Right renal cortex interstitium (tissue), 3 donors: ENCODE data around the gene C15orf39. TPM values are rescaled to one million over a fixed set of nuclear protein-coding genes. Genes with fewer than 3 reads are reported as not detected.

Experiments used
- DNase-seq, 3 donors: peaks; one replicate each; pipeline ENCODE4 v3.0.0-alpha.2; 2013; ENCODE audit warnings: low read depth in 3 of 3, low spot score in 2 of 3
- polyA plus RNA-seq, 3 donors: library from polyadenylated mRNA; unstranded; fragments of 120-200 nt; gene quantifications; one replicate each; pipeline ENCODE4 v1.2.1, GENCODE V29; 2013; ENCODE audit not compliant: insufficient read length in 3 of 3

The C15orf39 gene
- polyA plus RNA-seq, 3 donors: 7.1 to 8.7 (median 7.6) TPM

DNA sequence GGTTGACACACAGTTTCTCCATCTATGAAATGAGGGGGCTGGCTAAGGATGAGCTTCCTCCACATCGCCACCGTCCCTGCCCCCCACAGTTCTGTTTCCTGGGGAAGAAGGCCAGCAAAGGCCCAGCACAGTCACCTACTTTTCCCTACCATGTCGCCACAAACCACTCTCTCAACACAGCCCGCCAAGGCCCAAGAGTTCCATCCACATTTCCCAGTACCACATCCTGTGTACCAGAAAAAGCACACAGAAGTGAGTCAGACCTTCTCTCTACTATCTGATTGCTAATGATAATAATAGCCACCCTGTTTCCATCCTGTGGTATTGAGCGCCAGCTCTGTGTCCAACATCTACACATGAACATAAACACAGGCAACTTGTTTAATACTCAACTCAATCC lies 30.3 kb upstream of the C15orf39 start:
- DNase-seq: no peak

DNA sequence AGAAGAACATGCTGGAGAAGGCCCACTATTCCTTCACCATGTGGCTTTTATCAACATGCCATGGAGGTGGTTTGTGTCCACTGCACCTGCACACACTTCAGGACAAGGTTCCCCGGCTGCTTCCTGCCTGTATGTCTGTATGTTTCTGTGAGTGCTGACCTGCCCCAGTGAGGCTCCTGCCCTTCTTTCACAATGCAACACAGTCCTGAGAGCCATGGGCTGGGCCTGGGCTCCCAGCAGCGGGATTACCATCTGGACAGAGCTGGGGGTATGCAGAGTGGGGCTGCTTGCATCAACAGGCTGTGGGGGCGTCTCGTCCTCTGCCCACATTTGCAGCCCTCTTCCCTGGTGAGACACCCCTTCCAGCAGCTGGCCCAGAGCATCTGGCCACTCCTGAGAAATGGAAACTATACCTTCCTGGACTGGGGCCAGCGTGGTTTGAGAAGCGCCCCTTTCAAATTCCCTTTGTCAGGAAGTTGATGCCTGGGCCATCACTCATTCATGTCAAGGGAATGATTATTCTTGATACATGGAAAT lies 29.3 kb upstream of the C15orf39 start:
- DNase-seq: no peak

DNA sequence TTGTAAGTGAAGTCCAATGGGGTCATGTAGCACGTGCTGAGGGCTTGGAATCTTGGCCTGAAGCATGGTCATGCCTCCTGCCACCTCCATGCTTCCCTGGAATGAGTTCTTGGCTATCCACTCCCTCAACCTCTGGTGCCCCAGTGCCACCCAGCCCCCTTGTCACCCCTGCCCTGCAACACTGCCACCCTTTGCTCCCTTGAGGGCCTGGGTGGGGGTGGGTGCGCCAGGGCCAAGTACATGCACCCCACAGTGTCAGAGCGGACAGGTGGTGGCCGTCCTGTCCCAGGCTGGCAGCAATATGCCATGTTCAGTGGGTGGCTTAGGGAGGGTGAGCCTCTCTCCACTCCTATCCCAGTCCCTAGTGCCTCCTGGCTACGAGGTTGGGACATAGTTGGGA lies 27.6 kb upstream of the C15orf39 start:
- no peak for DNase-seq

DNA sequence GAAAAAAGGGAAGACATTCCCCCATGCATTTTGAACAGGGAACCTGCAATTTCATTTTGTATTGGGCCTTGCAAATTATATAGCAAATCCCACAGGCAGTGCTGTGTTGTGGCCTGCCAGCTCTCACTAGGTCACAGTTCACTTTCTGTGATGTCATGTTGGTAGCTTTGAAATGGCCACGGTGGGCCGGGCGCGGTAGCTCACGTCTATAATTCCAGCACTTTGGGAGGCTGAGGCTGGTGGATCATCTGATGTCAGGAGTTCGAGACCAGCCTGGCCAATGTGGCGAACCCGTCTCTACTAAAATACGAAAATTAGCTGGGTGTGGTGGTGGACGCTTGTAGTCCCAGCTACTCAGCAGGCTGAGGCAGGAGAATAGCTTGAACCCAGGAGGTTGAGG lies 27.0 kb upstream of the C15orf39 start:
- DNase-seq: no peak

DNA sequence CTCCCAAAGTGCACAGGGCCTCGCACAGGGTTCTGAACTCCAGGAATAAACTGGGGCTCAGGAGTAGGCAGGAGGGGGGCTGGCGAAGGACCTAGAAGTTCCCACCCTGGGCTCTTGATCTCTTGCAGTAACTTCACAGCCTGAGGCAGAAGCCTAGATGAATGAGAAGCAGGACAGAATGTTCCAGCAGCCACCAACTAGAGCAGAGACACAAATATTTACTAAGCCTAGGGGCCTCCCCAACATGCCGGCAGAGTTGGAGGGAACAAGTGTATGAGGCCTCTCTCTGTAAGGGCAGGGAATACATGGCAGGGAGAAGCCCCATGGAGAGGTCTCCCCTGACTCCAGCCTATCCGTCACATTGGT lies 25.3 kb upstream of the C15orf39 start:
- DNase-seq: no peak

DNA sequence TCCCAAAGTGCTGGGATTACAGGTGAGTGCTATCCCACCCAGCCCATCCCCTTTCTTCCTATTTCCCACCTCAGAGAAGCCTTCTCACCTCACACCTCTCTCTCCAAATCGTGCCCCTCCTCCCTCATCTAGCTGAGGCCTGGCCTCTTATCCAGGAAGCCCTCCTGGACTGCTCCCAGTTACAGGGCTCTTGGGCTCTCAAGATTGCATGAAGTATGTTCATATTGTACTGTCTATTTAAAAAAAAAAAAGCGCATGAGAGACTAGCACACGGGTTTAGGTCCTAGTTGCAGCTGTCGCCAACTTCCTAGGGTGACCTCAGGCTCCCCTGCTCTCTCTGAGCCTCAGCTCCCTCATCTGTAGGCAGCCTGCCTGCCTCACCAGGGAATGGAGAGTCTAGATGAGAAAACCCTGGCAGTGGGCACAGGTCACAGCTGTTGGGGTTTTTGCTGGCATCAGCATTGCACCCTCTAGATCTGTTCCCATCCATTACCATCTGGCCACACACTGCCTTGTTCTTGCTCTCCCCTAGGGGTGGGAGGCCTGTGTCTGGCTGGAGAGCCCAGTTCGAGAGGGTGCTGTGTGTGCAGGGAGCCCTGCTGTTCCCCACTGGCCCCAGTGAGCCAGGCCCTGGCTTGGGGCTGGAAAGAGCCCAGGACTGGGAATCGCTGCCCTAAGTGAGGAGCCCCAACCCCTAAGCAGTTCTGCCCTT lies 24.2 kb upstream of the C15orf39 start:
- DNase-seq: no peak

DNA sequence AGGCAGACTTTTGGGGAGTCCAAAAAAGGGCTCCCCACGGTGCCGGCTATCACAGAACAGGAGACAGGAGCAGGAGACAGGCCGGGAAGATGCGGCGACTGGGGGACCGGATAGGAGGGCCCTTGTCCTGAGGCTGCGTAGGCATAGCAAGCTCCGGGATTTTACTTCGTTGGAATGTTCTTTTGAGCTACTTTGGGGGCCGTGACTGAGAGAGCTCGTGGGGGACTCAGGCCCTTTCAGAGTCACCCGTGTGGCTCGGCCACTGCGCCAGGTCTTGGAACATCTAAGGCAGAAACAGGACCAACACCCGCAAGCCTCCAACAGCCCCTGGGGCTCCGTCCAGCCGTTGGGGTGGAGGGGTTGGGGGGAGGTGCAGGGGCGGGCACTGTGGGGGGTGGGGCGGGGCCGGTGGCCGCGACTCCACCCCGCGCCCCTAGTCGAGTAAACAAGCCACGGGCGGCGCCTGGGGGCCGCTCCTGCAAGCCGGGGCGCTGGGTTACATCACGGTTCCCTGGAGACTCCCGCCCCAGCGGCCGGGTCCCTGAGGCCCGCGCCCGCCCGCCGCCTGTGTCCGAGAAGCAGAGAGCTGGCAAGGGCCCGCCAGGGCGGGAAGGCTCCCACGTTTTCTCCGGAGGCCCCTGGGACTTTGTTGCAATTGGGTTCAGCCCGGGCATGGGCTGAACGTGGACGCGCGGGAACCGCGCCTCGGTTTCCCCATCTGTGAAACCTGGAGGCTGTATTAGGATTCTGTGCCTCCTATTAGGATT lies 23.3 kb upstream of the C15orf39 start:
- no peak for DNase-seq

DNA sequence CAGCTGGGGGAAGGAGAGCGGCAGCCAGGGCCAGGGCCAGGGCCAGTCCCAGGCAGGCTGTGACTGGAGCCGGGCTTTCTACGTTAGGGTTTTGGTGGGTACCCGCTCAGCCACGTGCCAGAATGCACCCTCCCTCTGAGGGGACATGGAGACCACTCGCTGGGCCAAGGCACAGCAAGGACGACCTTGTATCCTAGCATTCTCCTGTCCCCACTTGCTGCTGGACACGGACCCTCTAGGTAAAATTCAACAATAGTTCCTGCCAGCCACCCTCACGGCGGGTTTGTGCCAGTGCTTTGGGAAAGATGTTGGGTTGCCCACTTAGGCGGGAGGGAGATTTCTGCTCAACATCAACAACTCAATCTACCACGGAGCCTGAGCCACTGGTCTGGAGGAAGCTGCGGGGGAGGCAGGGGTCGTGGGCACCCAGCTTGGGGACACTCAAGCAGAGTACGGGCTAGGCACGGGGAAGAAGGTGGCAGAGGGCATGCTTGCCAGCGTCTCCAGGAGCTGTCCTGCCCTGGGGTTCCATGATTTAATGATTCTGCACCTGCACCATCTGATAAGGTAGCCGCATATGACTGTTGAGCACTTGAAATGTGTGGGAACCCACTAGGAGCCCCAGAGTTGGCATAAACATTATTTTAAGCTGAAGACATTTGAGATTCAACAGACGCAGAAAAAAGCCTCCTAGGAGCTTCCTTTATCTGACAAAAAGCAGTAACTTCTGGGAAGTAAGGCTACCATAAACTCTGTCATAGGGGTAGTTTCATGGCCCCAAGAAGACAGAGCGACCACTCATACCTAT lies 22.5 kb upstream of the C15orf39 start:
- no peak for DNase-seq

DNA sequence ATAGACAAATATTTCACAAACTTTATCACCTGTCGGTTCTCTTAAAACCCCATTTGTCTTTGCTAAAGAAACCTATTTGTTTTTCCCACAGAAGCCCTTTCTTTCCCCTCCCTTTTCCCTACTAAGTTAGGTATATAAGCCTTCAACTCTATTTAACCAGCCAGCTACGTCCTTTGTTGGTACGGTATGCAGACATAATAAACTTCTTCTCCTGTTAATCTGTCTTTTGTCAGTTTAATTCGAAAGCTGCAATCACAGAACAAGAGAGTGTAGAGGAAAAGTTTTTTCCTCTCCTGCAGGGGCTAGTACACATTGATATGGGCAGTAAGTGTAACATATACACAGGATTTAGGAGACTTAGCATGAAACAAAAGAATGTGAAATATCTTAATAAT lies 21.9 kb upstream of the C15orf39 start:
- no peak for DNase-seq

DNA sequence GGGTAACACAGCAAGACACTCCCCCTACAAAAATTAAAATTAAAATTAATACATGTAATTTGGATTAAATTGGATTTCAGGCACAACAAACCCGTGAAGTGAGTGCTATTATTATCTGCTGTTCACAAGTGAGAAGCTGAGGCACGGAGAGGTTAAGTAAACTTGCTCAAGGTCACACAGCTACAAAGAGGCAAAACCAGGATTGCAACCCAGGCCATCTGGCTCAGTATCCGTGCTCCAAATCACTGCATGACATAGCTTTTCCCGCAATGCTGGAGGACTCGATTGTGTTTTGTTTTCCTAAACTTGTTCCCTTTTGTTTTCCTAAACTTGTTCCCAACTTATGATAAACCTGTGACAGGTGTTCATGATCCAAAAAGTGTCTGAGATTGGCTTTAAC lies 19.9 kb upstream of the C15orf39 start:
- no peak for DNase-seq

DNA sequence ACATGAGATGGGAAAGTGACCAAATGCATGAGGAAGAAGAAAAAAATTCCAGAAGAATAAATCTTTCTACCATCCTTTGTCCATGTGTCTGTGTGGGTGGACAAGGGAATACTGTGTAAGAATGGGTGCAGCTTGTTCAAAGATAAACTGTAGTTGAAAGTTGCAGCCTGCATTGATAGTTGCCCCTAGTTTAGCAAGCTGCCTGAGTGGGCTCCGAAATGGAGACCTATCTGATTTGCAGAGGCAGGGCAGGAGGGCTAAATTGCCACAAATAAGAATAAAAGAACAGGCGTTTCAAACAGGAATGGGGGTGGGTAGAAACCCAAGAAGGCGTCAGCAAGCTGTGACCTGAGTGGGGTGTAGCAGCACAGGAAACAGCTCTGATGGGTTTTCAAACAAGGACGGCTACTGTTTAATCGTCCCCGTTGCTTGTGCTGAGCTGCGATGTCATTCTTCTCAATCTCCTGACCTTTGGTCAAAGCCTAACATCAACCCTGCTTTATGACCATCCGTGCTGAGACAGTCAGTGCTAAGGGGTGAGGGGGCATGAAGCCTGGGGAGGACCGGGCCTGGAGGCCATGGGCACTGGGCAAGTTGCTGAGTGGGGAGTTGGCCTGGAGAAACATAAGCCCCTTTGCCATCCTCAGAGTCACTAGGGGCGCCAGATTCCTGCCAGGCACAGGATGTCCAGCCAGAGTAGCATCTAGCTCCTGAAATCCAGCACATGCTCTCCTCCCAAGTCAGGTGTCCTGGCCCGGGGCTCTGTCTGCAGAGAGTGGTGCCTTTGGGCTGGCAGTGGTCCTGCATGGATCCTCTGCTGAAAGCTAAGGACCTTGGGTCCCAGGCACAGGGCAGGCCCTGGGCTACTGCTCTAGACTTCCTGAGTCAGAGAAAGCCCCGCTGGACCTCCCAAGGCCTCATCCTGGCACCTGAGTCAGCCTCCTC lies 19.2 kb upstream of the C15orf39 start:
- DNase-seq: no peak

DNA sequence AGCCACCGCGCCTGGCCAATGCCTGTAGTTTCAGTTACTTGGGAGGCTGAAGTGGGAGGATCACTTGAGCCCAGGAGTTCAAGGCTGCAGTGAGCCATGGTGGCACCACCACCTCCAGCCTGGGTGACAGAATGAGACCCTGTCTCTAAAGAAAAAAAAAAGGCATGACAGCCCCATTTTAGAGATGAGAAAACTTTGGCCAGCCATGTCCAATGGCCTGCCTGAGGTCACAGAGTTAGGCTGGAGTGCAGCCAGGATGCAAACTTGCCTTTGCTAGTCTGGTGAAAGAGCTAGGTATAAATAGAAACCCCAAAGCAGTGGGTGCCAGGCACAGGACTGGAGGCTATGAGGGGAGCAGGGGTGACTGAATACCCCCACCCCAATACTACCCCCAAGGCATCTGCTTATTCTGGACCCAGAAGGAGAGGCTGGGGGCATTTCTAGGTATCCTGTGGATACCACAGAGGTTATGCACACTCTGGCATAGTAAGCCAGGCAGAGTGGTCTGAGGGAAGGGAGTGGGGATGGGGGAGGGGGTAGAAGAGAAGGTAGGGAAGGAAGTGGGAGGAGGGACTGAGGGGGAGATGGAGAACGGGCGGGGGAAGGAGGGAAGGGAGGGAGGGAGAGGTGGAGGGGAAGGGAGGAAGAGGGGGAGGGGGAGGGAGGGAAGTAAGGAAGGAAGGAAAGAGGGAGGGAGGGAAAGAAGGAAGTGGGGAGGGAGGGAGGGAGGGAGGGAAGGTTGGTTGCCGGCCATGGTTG lies 16.2 kb upstream of the C15orf39 start:
- no peak for DNase-seq

DNA sequence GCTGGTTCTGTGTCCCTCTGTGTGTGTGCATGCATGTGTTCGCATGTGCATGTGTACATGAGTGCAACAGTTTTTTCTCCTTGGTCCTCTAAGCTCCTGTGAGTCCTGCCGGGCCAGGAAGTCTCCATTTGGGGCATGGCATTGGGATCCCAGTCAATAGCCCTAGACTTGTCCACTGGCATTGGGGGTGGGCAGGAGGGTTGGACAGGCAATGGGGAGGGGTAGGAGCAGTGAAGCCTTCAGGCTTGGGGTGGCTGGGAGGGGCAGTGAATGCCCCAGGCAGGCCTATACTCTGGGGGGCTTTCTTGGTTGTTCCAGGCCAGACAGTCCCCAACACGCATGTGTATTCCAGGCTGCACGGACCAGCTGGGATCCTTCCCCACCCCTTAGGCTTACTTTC lies 15.6 kb upstream of the C15orf39 start:
- no peak for DNase-seq

DNA sequence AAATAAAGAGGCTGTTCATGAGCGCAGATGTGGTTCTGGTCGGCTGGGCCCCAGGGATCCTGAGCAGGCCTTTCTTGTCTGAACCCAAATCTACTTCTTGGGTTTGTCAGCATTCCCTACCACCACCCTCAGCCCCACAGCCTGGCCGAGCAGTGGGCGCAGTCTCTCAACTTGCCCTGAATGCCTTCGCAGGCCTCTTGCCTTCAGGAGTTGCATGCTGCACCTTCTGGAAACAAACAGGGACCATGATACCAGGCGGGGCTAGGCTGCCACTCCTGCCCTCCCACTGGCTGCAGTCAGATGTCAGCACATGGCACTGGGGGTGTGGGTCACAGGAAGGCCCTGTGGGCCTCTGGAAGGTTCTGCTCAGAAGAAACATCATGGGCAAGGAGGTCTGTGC lies 13.2 kb upstream of the C15orf39 start:
- no peak for DNase-seq

DNA sequence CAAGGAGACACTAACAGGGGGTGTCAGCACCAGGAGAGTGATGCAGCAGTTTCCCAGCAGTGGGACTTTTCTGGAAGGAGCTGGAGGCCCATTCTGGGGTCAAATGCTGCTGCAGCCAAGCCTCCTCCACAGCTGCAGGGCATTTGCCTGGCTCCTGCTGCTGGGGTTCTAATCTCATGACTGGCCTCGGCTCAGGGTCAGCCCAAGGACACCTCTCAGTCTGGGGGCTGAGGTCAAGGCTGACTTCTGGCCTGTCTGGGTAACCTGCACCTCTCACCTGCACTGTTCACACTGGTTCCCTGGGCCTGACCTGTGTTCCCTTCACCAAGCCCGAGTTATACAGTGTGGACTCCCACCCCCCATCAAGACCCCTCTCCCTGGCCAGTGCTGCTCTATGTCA lies 10.4 kb upstream of the C15orf39 start:
- DNase-seq: no peak

DNA sequence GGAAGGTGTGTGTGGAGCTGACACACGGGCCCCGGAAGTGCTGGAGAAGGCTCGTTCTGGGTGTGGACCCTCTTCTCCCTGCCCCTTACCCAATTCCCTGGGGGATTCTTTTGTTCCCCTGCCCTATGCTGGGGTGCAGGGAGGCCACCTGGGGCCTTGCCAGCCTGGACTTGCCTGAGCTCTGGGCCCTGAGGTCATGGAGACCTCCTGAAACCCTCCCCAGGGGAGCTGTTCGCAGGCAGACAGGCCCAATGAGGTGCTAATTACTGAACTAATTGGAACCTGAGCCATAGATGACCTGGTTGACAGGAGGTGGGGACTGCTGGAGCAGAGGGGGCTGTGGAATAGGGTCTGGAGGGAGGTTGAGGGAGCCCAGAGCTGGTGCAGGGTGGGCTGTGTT lies 9.4 kb upstream of the C15orf39 start:
- DNase-seq: no peak

DNA sequence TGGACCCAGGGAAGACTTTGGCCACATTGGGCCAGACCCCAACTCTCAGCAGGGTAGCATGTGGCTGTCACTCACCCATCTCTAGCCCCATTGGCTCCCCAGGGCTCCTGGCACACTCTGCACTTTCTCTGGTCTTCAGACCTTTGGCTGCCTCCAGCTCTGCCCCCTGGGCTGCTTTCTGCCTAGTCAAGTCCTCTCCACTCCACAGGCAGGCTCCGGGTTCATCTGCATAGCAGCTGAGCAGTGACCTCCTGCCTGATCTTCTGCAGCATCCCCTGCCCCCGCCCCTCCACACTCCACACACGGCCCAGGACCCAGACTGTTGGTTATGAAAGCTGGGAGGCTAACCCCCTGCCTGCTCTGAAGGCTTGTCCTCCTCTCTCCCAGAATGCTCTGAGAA lies 8.4 kb upstream of the C15orf39 start:
- DNase-seq: no peak

DNA sequence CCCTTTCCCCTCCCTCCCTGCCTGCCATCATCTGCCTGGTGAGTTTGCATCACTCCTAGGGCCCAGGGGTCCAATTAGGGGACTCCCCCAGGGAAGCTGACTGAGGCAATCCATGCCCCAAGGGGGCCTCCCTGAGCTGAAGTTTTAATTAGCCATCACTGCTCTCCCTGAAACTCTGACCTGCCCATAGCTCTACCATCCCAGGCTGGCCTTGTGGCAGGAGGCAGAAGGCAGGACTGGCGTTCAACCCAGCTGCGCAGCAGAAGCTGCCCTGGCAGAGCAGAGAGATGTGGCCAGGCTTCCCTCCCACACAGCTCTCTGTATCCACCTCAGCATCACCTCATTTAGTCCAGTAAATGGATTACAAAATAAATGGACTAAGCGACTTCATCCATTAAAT lies 7.7 kb upstream of the C15orf39 start:
- no peak for DNase-seq

DNA sequence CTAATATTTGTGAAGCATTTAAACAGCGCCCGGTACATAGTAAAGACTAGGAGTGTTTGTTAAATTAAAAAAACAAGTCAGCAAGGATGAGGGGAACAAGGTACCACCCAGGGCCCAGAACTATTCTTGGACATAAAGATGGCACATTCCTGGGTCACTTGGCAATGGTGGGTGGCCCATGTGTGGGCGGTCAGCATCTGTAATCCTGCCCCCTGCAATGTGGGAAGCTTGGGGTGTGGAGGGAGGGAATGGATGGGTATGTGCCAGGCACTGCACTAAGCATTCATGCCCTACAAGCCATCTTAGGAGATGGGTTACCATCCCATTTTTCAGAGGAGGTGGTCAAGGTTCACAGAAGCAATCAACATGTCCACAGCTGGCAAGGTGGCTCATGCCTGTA lies 7.3 kb upstream of the C15orf39 start:
- DNase-seq: no peak
